Activated T-helper 1 cell treated with anti-CD3 and anti-CD28 coated beads, Interleukin-2, amount 50 U/mL, for 16 hours (primary cell): ENCODE data around the gene RACK1.

Source experiments
- DNase-seq, 2 donors: peaks; one replicate each; pipeline ENCODE4 v3.0.0-alpha.2; 2020; ENCODE audit warnings: low read depth in 1 of 2, low spot score in 1 of 2

RACK1 gene

DNA sequence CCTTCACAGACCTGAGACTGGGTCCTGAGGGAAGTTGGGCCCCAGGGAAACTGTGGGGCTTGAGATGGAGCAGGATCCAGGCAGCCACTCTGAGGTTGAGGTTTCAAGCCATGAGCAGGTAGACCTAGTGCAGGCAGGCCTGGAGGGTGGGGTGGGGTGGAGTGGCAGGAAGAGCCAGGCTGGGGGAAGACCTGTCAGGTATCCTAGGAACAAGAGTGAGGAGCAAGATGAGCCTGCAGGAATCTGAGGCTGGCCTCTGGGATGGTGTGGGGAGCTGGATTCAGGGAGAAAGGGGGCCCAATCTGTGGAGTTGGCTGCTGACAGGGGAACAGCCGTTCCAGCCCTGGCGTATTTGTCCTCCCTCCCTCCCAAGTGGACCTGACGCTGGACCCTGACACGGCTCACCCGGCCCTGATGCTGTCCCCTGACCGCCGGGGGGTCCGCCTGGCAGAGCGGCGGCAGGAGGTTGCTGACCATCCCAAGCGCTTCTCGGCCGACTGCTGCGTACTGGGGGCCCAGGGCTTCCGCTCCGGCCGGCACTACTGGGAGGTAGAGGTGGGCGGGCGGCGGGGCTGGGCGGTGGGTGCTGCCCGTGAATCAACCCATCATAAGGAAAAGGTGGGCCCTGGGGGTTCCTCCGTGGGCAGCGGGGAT lies 9.8 kb downstream of the RACK1 start:
- no peak for DNase-seq

- no peak for DNase-seq
These were observed 10.5 kb downstream of the RACK1 start for GRCh38 chr5:181233088-181233800.

DNA sequence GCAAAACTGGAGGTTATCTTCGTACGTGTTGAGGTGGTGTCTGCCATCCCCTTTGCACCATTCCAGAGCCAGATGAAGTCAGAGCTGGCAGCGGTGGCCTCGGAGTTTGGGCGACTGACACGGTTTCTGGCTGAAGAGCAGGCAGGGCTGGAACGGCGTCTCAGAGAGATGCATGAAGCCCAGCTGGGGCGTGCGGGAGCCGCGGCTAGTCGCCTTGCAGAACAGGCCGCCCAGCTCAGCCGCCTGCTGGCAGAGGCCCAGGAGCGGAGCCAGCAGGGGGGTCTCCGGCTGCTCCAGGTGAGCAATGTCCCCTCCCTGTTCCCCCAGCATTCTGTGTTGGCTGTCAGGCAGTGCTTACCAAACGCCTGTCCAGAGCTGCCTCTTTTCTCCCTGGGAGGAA lies 11.1 kb downstream of the RACK1 start:
- DNase-seq, result no peak

- no peak for DNase-seq
These were observed 12.3 kb downstream of the RACK1 start for GRCh38 chr5:181231432-181231831.

DNA sequence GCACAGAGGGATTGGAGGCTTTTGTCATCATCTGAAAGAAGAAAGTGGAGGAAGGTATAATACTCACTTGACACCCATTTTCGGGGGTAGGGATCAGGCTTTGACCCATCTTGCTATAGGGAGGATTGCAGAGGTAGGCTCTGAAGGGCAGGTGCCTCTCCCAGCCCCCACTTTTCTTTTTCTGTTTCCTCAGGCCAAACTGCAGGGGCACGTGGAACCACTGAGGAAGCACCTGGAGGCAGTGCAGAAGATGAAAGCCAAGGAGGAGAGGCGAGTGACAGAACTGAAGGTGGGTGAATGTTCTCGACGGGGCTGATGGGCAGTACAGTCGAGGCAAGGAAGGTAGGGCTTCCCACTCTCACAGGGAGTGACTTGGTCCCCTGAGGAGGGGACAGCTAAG lies 13.2 kb downstream of the RACK1 start:
- DNase-seq, result no peak

DNA sequence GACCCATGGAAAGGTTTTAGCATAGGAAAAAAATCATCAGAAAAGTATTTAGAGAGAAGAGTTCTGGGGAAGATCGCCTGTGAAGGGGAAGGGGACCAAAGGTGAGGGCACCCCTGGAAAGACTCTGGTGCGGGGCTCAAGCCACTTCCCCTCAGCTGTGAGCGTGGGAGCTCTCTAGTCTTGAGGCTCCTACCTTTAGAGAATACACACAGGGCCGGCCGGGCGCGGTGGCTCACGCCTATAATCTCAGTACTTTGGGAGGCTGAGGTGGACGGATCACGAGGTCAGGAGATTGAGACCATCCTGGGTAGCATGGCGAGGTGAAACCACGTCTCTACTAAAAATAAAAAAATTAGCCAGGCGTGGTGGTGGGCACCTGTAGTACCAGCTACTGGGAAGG lies 13.7 kb downstream of the RACK1 start:
- no peak for DNase-seq

DNA sequence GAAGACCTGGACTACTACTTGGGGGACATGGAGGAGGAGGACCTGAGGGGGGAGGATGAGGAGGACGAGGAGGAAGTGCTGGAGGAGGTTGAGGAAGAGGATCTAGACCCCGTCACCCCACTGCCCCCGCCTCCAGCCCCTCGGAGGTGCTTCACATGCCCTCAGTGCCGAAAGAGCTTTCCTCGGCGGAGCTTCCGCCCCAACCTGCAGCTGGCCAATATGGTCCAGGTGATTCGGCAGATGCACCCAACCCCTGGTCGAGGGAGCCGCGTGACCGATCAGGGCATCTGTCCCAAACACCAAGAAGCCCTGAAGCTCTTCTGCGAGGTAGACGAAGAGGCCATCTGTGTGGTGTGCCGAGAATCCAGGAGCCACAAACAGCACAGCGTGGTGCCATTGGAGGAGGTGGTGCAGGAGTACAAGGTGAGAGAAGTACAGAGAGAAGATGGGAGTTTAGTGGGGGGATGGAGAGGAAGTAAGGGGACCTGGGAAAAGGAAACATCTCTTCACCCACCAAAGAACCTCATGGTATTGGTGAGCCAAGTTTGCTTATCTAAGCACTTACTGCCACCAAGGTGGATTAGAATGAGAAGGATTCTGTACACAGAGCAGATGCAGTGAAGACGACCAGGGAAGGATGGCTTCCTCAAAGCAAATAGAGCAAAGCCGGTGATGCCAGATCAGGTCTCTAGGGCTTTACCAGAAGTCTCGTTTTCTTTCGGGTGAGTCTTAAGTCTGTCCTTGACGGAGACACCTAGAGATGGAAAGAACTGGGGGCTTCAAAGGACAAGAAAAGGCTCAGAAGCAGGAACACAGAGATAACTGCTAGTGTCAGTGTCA lies 19.1 kb downstream of the RACK1 start:
- no peak for DNase-seq

- no peak for DNase-seq
These were observed 19.8 kb downstream of the RACK1 start for GRCh38 chr5:181223729-181224389.

GRCh38 chr5:181223058-181223728 lies 20.5 kb downstream of the RACK1 start, which contains the start of gene TRIM41:
Gene TRIM41 (plus strand): TSS chr5:181223281. CDS start chr5:181224000, 719 bp downstream.
- DNase-seq, result peak; percentile 95 to 96

- DNase-seq, result no peak
These were observed 21.1 kb downstream of the RACK1 start for GRCh38 chr5:181222630-181223057.

DNA sequence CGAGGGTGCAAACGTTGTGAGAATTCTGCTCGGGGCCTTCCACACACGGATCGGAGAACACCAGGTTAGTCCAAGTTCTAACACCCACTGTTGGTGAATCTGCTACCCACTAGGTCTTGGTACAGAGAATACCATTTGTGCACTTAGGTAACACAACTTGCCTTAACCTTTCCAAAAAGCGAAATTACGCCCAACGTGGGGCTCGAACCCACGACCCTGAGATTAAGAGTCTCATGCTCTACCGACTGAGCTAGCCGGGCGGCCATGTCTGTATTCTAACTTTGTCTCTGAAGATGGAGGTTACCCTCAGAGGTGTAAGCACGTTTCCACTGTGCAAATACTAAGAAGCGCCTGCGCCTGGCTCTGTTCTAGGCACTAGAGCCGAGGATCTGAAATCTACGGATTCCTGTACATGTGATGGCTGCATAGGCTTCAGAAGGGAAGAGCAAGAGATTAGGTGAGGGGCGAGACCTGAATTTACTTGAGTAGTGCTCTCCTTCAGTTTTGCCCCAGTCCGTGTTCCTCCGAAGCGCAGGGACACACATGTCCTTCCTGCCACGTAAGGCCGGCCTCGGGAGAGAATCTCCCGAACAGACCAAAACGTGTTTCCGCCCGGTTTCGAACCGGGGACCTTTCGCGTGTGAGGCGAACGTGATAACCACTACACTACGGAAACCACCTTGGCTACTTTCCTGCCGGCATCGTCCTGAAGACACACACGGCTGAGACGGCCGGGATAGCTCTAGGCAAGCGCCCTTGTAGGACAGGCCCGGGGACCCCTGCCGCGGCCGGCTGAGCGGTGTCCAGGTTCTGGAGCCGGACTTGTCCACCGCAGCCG lies 21.7 kb downstream of the RACK1 start:
- peak; percentile 93 to 98 for DNase-seq

DNA sequence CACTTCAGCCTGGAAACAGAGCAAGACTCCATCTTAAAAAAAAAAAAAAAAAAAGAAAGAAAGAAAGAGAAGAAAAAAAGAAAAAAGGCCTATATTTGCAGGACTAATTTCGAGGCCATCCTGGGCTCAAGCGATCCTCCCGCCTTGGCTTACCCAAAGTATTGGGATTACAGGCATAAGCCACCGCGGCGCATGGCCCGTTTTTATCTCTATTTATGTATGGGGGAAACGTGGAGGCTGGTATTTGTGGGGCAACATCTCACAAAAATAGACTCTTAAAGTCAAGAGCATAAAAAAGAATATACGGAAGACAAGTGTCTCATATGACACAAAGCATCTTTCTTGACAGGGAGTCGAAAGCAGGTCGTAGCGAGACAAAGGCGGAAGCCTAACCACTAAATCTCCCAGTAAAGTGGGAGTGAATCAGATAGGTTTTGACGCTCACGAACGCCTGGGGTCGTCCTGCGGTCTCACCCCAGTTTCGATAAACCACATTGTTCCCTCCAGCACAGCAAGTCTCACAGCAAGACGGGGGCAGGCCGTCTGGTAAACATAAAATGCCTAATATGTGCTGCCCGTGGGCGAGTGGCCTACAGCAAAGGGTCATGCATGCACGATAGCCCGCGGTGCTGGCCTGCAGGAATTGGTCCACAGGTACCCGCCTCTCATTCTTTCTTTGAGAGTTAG lies 22.5 kb downstream of the RACK1 start:
- no peak for DNase-seq

GRCh38 chr5:181220178-181220515 lies 23.6 kb downstream of the RACK1 start:
- DNase-seq, result no peak

- no peak for DNase-seq
These were observed 24.2 kb downstream of the RACK1 start for GRCh38 chr5:181219262-181220177.

- DNase-seq, result no peak
These were observed 24.9 kb downstream of the RACK1 start for GRCh38 chr5:181218795-181219124.

GRCh38 chr5:181217803-181218062 lies 26.0 kb downstream of the RACK1 start:
- DNase-seq, result no peak

DNA sequence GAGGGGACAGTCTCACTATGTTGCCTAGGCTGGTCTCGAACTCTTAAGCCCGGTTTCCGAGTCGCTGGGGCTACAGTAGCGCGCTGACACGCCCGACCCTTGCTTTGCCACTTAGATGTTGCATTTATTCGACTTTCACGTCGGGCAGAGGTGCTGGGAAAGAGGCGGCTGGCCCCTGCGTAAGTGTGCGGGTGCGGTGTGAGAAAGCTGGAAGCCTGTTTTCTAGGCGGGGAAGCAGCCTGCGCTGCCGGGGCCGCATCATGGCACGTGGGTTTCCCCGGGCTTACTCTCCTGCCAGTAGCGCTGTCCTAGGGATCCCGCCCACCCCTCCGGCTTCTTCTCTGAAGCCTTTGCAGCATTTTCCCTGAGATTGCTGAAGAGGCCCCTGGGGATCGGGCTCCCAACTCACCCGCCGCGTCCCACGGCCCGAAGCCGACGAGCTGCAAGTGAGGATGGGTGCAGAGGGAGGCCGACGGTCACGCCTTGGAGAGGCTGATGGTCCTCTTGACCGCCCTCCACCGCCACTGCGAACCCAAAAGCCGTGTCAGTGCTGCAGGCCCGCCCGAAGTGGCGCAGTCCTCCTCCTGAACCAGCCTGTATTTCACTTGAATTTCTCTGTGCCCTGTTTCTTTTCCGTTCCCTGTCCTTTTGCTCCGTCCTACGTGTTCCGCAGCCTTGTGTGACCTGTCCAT lies 26.4 kb downstream of the RACK1 start:
- DNase-seq, result peak; percentile 29 to 37
